ENCODE measurements around the gene FAM177A1.
"Not testable (repeated sequence)": the region's sequence is repeated elsewhere in the genome, so short reads cannot be mapped to it uniquely, and the experiment has no call there.

Gene FAM177A1

GRCh38 chr14:35043046-35043445 is 3.0 kb upstream of the FAM177A1 start:
- FAIRE-seq (no peak), DNase-seq (ENCODE audit: insufficient read length) (no peak)
- TF ChIP-seq POLR2AphosphoS5 (IDR thresholded peaks at IDR 0.05; ENCODE audit: low read depth, low read length): no peak
- TF ChIP-seq POLR2A (IDR thresholded peaks at IDR 0.05; ENCODE audit: low read depth, low read length): no peak
- TF ChIP-seq TAF1 (IDR thresholded peaks at IDR 0.05; ENCODE audit: borderline replicate concordance, low read depth, low read length): no peak

GRCh38 chr14:35044939-35045797 is 904 bp upstream of the FAM177A1 start:
- no peak for TF ChIP-seq TAF1 (IDR thresholded peaks at IDR 0.05; ENCODE audit: borderline replicate concordance, low read depth, low read length)
- no peak for TF ChIP-seq POLR2A (IDR thresholded peaks at IDR 0.05; ENCODE audit: low read depth, low read length)
- no peak for TF ChIP-seq POLR2AphosphoS5 (IDR thresholded peaks at IDR 0.05; ENCODE audit: low read depth, low read length)
- FAIRE-seq (no peak), DNase-seq (ENCODE audit: insufficient read length) (no peak)

- FAIRE-seq (no peak), DNase-seq (ENCODE audit: insufficient read length) (no peak)
- no peak for TF ChIP-seq TAF1 (IDR thresholded peaks at IDR 0.05; ENCODE audit: borderline replicate concordance, low read depth, low read length)
- TF ChIP-seq POLR2A (IDR thresholded peaks at IDR 0.05; ENCODE audit: low read depth, low read length): no peak
- no peak for TF ChIP-seq POLR2AphosphoS5 (IDR thresholded peaks at IDR 0.05; ENCODE audit: low read depth, low read length)
Observed at GRCh38 chr14:35045798-35046047, 349 bp upstream of the FAM177A1 start.

GRCh38 chr14:35046751-35047536 is 872 bp downstream of the FAM177A1 start:
- TF ChIP-seq POLR2A (IDR thresholded peaks at IDR 0.05; ENCODE audit: low read depth, low read length) (no peak), TAF1 (IDR thresholded peaks at IDR 0.05; ENCODE audit: borderline replicate concordance, low read depth, low read length) (no peak), POLR2AphosphoS5 (IDR thresholded peaks at IDR 0.05; ENCODE audit: low read depth, low read length) (no peak)
- FAIRE-seq: no peak
- DNase-seq (ENCODE audit: insufficient read length): peak; percentile 37

- FAIRE-seq (no peak), DNase-seq (ENCODE audit: insufficient read length) (no peak)
- TF ChIP-seq POLR2AphosphoS5 (IDR thresholded peaks at IDR 0.05; ENCODE audit: low read depth, low read length): no peak
- no peak for TF ChIP-seq POLR2A (IDR thresholded peaks at IDR 0.05; ENCODE audit: low read depth, low read length)
Observed at GRCh38 chr14:35047976-35048513, 2.0 kb downstream of the FAM177A1 start.

- FAIRE-seq (no peak), DNase-seq (ENCODE audit: insufficient read length) (no peak)
- TF ChIP-seq POLR2AphosphoS5 (IDR thresholded peaks at IDR 0.05; ENCODE audit: low read depth, low read length) (no peak), POLR2A (IDR thresholded peaks at IDR 0.05; ENCODE audit: low read depth, low read length) (no peak), TAF1 (IDR thresholded peaks at IDR 0.05; ENCODE audit: borderline replicate concordance, low read depth, low read length) (no peak)
Observed at GRCh38 chr14:35050652-35051051, 4.6 kb downstream of the FAM177A1 start.

- FAIRE-seq: no peak
- no peak for DNase-seq (ENCODE audit: insufficient read length)
- no peak for TF ChIP-seq POLR2AphosphoS5 (IDR thresholded peaks at IDR 0.05; ENCODE audit: low read depth, low read length)
- TF ChIP-seq TAF1 (IDR thresholded peaks at IDR 0.05; ENCODE audit: borderline replicate concordance, low read depth, low read length): no peak
- TF ChIP-seq POLR2A (IDR thresholded peaks at IDR 0.05; ENCODE audit: low read depth, low read length): no peak
Observed at GRCh38 chr14:35051796-35052195, 5.7 kb downstream of the FAM177A1 start.

GRCh38 chr14:35052637-35053036 is 6.6 kb downstream of the FAM177A1 start:
- DNase-seq (ENCODE audit: insufficient read length) (no peak), FAIRE-seq (no peak)
- no peak for TF ChIP-seq TAF1 (IDR thresholded peaks at IDR 0.05; ENCODE audit: borderline replicate concordance, low read depth, low read length)
- TF ChIP-seq POLR2A (IDR thresholded peaks at IDR 0.05; ENCODE audit: low read depth, low read length): no peak
- TF ChIP-seq POLR2AphosphoS5 (IDR thresholded peaks at IDR 0.05; ENCODE audit: low read depth, low read length): no peak

- FAIRE-seq; DNase-seq (ENCODE audit: insufficient read length): not testable (repeated sequence)
Observed at GRCh38 chr14:35061113-35061791, 15.2 kb downstream of the FAM177A1 start.

GRCh38 chr14:35065731-35066130 is 19.7 kb downstream of the FAM177A1 start:
- DNase-seq (ENCODE audit: insufficient read length); FAIRE-seq: not testable (repeated sequence)

GRCh38 chr14:35068238-35069012 is 22.4 kb downstream of the FAM177A1 start:
- DNase-seq (ENCODE audit: insufficient read length): no peak
- TF ChIP-seq POLR2A (IDR thresholded peaks at IDR 0.05; ENCODE audit: low read depth, low read length): no peak
- TF ChIP-seq TAF1 (IDR thresholded peaks at IDR 0.05; ENCODE audit: borderline replicate concordance, low read depth, low read length): no peak
- no peak for TF ChIP-seq POLR2AphosphoS5 (IDR thresholded peaks at IDR 0.05; ENCODE audit: low read depth, low read length)
- FAIRE-seq: no peak

All from GM12892 (cell line).